H1 (cell line): ENCODE data around the gene GPR15LG. TPM values are rescaled to one million over a fixed set of nuclear protein-coding genes. Genes with fewer than 3 reads are reported as not detected.

Experiments
- NANOG ChIP-seq: IDR thresholded peaks from 2 replicates; pipeline ENCODE4 v1.6.1; 2011; ENCODE audit warnings: low read length, low read depth, mild to moderate bottlenecking, inconsistent platforms; ENCODE audit not compliant: insufficient read depth, poor library complexity, severe bottlenecking
- polyA plus RNA-seq, 7 experiments: library from polyadenylated mRNA; depleted of rRNA in 3 of 7; stranded (reverse) in 5 of 7; unstranded in 2 of 7; fragments of >200 nt in 5 of 7; fragments of 200-250 nt in 2 of 7; gene quantifications; 1 replicate in 5 of 7; 2 replicates in 1 of 7; 4 replicates in 1 of 7; pipeline versions ENCODE4 v1.2.1 to v1.2.3, GENCODE V29; 2011 to 2013; ENCODE audit warnings: missing spikeins in 2 of 7, mixed read lengths in 2 of 7
- total RNA-seq: library from RNA; stranded (reverse); fragmentation: NEBNext Ultra II Directional; extraction: Animal tissue kit (Norgen Biotek cat#: 25700); gene quantifications from 2 replicates; pipeline ENCODE4 v1.2.1, GENCODE V29; 2021

GPR15LG gene
- total and polyA plus RNA-seq, 2 of the 8 experiments (the other 6 are each of a cell fraction or from before 2014, with no cell fraction given): not detected

DNA sequence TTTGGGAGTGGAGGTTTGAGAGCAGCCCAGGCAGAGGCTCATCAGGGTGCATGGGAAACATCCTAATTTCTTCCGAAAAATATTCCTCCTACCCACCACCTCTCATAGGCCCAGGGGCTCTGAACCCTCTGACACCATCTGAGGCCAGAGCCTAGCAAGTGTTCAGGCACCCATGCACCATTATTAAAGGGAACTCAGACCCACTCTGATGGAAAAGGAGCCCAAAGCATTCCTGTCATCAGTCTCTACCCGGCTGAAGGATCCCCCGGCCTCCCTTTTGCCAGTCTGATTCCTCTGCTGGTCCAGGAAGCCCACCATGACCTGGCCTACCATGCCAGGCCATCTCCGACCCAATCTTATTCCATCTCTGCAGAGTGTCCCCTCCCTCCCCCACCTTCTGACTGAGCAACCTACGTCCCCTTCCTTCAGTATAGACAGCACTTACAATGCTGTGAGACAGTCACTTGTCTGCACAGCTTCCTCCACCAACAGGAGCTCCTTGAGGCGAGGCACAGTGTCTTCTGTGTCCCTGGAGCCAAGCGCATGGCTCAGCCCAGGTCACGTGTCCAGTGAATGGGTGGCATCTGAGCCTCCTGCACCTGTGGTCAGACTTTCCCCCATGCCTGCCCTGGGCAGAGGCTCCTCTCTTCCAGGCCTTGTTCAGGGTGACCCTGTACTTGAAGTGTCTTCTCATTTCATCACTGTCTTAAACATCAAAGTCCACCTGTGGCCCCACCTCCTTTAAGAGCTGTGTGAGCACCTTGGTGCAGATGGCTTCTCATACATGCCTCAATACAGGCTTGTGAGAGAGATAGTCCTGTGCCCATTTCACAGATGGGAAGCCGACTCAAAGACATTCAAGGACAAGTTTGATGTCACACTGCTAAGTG, 889 bp upstream of the GPR15LG start (continued):
- no peak for TF ChIP-seq NANOG
